ELF-1 (cell line): ENCODE data around the gene KLHL36.

Source experiments
- DNase-seq: peaks from one replicate; pipeline ENCODE4 v3.0.0-alpha.2; 2016; ENCODE audit warnings: low read depth, low spot score

Gene KLHL36

DNA sequence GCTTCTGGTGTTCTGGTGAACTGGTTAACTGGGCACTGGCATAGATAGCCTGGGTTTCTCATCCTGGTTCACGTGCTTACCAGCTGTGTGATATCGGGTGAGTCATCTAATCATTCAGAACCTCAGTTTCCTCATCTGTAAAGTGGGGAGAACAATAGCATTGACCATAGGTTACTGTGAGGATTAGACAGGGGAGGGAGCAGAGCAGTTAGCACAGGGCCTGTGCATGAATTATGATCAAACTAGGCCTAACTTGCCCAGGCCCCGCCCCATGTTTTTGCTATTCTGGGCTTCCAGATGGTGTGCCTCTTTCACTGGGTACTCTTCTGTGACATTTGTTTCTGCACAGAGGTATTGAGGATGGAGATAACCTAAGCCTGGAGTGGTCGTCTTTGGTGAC lies 4.6 kb upstream of the KLHL36 start:
- no peak for DNase-seq

DNA sequence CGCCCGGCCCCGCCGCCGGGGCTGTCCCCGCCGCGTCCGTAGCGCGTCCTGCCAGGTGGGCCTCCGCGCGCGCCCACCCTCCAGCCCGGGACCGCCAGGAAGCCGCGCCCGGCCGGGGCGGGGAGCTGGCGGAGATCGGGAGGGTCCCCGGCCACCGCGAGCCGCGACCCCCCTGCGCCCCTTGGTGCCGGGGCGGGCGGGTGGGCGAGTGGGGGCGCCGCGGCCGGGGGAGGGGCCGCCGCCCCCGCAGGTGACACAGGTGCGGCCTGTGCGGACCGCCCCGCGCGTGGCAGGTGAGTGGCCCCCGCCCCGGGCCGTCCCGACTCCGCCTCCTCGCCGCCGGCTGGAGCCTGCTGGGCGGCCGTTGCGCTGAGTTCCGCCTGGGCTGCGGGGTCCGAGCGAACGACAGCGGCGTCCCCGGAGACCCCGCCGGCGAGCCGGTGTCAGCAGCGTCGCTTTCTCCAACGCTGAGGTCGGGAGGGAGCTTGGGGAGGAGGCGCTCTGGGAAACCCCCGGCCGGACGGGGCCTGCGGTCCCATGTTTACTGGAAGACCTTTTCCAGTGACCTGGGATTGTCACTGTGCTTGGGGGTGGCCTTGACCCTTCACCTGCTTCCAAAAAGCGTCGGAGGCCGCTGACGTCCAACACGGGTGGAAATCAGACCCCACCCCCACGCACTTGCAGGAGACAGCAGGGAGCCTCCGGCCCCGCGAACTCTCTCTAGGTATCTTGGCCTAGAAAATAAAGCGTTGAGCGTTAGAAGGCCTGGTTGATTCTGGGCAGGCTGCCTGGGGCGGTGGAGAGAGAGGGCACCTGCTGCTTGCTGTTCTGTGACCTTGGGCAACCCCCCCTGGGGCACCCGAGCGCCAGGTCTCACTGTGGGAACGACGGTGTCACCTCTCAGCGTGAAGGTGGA lies 542 bp downstream of the KLHL36 start:
- DNase-seq = peak; percentile 37

DNA sequence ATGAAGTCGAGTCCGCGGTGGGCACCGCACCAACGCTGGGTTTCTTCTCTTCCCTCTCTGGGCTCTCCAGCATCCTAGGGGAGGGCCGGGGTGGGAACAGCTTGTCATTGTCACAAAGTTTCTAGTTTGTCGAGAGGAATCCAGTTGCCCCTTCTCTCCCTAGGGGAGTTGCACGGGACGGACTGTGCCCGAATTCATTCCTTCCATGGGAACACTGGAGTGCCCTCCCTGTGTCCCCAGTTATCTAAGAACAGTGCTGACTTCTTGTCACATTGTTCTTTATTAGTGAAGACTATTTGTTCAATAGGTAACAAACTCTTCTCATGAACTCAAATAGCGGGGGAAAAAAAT lies 1.2 kb downstream of the KLHL36 start:
- no peak for DNase-seq

DNA sequence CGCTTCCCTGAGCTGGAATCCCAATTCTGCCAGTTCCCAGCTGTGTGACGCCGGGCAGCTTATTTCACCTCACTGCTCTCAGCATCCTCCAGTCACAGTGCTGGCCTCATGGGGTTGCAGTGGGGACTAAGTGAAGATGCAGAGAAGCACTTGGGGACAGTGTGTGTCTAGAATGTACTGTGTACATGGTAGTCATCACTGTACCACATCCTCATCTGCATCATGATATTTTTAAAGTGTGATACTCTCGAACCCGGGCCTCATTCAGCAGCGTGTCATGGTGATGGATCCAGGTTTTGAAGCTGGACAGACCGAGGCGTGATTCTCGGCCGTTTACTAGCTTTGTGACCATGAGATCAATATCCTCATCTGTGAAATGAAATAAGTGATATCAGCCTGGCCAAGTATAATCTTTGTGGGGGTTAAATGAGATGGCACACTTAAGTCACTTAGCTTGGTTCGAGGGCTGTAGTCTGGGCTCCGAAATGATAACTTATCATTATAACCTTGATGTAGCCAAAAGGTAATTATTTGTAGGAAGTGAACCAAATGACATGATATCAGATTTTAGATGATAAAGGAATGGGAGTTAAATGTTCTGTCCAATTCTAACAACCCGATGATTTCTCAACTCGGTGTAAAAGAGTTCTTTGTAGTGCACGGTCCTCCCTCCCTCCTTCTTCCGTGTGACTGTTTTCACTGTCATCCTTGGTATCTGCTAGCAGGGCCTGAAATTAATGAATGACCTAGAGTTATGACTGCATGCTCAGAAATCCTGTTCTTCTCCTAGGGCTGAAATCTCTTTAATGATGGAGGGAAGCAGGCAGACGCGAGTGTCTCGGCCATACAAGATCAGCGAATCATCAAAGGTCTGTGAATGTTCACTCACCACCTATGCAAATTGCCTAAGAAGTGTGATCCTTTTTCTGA lies 2.0 kb downstream of the KLHL36 start:
- no peak for DNase-seq

DNA sequence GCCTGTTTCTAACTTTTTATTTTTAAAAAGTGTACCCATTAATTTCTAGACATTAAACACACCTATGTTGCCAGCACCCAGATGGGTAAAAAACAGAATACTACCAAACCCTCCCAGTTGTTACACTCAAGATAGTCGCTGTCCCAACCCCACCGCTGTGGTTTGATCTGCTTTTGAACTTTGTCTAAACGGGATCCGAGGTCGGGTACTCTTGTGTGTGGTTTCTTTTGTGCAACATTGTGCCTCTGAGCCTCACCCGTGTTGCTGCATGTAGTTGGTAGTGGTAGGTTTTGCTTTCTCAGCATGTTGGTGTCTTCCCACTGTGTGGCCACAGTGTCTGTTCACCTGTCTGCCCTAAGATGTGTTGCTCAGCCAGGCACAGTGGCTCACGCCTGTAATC lies 4.3 kb downstream of the KLHL36 start:
- DNase-seq = no peak

DNA sequence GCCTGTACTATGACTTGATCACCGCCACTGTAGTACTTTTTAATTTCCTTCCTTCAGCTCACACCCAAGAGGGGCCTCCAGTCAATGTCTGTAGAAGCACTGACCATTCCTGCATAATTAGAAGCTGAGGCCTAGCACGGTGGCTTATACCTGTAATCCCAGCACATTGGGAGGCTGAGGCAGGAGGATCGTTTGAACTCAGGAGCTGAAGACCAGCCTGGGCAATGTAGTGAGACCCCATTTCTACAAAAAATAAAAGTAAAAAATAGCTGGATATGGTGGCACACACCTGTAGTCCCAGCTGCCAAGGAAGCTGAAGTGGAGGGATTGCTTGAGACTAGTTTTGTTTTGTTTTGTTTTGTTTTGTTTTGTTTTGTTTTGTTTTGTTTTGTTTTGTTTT lies 5.9 kb downstream of the KLHL36 start:
- no peak for DNase-seq

DNA sequence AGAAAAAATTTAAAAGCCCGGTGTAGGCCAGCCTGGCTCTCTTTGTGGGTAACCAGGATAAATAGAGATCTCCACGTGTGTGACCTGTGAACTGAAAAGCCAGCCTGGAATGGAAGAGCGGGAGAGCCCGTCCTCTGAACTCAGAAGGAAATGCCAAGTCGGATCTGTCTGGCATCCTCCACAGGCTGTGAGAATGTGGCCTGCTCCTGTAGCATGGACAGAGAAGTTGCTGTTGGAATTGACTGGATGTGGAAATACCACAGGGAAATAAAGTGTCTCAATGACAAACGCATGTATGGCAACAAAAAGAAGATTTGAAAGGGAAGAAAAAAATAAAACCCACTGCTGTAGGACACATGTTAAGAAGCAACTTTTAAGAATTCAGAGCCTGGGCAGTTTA lies 6.7 kb downstream of the KLHL36 start:
- no peak for DNase-seq

DNA sequence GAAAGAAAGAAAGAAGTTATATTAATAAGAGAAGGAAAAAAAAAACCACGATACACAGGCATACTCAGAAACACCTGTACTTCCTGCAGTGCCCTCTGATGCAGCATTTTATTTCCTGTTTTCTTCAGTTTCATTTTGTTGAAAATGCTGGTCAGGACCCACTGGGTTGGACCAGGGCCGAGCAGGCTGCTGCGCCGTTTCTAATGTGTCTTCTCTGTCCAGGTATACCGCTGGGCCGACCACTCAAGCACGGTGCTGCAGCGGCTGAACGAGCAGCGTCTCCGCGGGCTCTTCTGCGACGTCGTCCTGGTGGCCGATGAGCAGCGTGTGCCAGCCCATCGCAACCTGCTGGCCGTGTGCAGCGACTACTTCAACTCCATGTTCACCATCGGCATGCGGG lies 8.3 kb downstream of the KLHL36 start:
- DNase-seq = no peak

DNA sequence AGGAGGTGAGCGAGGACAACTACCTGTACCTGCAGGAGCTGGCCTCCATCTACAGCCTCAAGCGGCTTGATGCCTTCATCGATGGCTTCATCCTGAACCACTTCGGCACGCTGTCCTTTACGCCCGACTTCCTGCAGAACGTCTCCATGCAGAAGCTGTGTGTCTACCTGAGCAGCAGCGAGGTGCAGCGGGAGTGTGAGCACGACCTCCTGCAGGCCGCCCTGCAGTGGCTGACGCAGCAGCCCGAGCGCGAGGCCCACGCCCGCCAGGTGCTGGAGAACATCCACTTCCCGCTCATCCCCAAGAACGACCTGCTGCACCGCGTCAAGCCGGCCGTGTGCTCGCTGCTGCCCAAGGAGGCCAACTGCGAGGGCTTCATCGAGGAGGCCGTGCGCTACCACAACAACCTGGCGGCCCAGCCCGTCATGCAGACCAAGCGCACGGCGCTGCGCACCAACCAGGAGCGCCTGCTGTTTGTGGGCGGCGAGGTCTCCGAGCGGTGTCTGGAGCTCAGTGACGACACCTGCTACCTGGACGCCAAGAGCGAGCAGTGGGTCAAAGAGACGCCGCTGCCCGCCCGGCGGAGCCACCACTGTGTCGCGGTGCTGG lies 9.0 kb downstream of the KLHL36 start:
- DNase-seq = no peak

DNA sequence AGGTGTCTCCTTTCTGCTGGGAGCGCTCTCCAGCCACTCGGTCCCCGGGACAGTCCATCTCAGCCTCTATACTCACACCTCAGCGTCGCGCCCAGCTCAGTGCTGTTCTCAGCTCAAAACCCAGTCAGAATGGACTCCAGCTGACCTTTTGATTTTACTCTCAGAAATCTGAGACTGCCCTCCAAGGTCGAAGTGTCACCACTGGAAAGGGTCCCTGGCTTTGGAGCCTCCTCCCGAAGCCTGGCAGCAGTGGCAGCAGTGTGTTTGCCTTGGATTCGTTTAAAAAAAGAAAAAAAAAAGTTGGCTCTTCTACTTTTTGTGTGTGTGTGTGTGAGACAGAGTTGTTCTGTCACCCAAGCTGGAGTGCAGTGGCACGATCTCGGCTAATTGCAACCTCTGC lies 10.4 kb downstream of the KLHL36 start:
- DNase-seq = no peak

DNA sequence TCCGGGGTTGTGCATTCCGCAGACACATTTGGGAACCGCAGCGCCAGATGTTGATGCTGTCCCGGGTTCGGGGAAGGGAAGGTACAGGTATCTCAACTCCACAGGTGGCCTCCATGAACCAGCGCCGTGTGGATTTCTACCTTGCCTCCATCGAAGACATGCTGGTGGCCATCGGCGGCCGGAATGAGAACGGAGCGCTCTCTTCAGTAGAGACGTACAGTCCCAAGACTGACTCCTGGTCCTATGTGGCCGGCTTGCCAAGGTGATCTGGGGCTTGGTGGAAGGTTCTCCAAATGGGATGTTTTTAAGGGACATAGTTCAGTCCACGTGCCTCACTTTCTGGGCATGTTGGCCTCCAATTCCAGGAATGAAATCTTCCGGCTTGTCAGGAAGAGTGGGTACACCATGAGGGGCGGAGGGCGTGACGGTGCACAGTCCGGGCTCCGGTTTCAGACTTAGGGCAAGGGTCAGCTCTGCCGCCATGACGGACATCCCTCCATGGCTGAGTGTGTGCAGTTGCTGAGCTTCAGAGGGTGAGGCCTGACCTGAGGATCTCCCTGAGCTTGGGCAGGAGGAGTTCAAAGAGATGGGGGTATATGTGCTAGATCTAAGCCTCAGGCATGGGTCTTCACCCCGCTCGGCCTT lies 11.5 kb downstream of the KLHL36 start:
- no peak for DNase-seq

DNA sequence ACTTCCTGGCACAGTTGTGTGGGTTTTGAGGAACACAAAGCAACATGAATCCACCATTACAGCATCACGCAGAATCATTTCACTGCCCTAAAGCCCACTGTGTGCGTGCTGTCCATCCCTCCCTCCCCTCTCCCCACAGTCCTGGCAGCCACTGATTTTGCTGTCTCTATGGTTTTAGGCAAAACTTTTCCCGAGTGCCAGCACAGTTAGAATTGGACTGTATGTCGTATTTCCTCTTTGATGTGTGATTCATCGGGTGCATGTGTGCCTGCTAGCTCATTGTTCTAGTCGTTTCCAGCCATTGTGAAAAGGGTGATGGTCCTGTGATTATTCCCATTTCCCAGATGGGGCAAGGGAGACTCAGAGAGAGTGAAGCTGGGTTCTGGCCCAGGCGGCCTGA lies 12.7 kb downstream of the KLHL36 start:
- DNase-seq = no peak

DNA sequence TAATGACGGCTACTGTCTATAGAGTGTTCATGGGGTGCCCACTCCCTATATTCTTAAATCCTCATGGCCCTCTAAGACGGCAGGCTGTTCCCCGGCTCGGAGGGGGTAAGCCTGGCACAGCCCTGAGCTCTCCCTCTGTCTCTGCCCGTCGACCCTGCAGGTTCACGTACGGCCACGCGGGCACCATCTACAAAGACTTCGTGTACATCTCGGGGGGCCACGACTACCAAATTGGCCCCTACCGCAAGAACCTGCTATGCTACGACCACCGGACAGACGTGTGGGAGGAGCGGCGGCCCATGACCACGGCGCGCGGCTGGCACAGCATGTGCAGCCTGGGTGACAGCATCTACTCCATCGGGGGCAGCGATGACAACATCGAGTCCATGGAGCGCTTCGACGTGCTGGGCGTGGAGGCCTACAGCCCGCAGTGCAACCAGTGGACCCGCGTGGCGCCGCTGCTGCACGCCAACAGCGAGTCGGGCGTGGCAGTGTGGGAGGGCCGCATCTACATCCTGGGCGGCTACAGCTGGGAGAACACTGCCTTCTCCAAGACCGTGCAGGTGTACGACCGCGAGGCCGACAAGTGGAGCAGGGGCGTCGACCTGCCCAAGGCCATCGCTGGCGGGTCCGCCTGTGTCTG lies 13.2 kb downstream of the KLHL36 start:
- DNase-seq = no peak

DNA sequence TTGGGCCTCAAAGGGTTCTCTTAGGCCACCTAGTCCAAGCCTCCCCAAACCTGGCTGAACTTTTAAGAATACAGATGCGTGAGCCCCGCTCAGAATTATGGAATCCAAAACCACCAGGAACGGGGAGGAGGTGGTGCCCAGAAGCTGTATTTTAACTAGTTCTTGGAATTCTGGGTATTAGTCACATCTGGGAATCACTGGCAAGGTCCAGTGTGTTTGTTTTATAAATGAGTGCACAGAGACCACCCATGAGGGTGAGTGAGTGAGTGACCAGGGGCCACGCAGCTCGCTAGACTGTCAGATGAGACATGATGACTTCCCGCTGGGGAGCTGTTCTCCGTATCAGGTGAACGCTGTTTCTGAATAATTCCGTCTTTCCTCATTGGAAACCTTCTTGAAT lies 14.2 kb downstream of the KLHL36 start:
- no peak for DNase-seq

DNA sequence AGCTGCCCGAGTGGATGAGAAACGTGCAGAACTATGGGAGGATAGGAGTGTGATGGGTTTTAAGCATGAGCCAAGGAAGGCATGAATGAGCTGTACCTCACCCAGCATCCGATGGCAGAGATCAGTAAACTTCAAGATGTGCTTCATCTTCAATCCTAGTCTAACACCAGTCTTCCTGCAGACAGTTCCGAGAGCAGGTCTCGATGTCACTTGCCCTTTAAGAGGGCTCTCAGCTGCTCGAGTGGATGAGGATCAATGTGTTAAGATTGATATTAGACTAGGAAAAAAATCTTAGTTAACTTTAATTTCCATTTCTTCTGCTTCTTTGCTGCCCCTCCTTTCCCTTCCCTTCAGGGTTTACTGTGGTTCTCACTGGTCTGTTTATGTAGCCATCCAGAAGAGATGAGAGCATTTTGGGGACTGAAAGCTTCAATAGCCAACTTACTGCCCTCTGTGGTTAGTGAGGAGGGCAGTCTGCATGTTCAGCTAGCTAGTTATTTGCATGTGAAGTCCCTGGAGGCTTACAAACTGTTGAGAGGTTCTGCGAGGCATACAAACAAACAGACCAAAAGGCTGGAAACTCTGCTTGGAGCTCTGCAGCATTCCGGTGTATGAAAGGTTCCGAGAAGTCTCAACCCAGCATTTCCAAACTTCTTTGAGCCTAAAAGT lies 15.3 kb downstream of the KLHL36 start:
- DNase-seq = no peak

DNA sequence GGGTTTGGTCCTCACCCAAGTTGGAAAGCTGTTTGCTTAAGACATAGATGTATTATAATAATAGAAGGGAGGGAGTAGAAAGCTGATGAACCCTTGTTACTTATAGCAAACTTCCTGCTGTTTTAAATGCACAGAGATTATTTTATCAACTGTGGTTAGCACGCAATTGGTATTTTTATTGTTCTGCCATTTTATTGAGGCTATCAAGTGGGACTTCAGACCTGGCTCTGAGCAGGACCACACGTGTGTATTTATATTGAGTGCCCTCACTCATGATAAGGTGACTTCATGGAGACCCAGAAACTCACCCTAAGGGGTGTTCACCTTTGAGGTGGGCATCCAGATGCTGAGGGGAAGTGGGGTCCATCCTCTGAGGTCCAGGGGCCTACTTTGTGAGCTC lies 17.0 kb downstream of the KLHL36 start:
- DNase-seq = no peak

DNA sequence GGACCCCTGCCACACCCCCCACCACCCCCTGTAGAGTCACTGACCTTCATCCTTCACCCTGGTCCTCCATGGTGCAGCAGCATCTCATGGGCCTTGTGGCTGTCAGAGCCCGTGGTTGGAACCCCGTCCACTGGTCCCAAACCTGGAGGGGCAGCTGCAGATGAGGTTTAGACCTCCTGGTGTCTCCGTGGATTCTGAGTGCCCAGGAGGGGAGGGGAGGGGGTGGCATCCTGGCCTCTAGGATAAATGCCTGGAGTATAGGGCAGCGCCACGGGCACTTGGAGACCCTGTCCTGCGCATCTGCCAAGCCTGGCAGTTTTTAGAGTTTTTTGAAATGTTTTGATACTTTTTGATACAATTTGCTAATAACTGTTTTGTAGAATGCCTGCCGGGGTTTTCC lies 17.5 kb downstream of the KLHL36 start:
- DNase-seq = no peak

DNA sequence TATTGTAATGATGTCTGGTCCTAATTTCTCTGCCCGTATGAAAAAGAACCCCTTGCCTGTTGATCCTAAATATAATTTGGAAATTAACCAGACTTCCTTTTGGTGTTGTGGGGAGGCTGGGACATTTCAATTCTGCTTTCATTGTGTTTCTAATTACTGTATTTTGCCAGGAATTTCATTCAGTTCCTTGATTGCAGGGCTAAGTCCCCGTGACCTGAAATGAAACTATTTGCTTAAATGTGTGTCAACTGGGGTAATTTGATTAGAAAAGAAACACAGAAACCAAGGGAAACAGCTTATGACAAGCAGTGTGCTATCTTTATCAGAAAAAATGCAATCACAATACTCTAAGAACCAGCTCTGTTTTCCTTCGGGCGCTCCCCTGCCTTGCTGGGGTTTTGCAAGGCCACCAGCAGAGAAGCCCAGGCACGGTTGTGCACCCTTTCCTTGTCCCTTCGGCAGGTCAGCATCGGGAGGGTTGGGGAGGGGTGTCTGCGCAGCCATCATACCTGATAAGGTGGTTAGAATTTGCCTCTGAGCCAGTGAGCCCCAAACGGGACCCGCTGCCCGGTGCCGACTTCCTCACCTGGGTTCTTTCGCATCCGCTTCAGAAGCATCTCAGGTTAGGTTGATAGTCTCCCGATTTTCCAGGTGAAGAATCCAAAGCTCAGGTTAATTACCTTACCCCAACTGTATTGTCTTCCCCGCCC lies 19.4 kb downstream of the KLHL36 start:
- peak; percentile 27 for DNase-seq

DNA sequence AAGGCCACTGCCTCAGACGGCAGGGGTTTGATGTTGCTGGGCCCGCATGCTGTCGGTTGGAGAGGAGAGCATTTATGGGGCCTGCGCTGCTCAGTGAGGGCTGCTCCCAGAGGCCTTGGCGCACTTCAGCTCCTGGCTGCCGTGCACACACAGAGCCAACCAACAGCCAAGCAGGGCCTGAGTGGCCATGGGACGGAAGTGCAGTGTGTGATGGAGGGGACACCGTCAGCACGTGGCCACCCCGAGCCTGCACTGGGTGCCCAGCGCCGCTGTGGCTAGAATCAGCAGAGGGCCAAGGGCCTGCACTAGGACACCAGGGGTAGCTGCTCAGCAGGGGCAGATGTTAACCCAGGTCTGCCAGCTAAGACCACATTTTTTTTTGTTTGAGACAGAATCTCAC lies 21.8 kb downstream of the KLHL36 start:
- DNase-seq = no peak
